ENCODE measurements around the gene FAM162A. TPM values are rescaled to one million over a fixed set of nuclear protein-coding genes. Genes with fewer than 3 reads are reported as not detected.

Gene FAM162A
- total RNA-seq, 2 experiments from 2014 or later = 32.8 to 34.6 TPM

DNA sequence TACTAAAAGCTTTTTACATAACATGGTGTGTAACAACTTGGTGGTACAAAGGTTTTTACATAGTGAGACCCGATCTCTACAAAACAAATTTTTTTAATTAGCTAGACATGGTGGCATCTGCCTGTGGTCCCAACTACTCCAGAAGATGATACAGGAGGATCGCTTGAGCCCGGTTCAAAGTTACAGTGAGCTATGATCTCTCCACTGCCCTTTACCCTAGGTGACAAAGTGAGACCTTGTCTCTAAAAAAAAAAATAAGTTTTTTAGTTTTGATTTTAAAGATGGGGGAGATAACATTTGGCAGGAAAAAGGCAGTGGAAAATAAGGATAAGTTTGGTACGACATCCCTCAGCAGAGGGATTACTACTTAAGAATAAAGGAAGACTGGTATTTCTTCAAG is 5.9 kb downstream of the FAM162A start:
- intact Hi-C loops (cut with DNase I, micrococcal nuclease) = loop anchor here (5.0 to 10.0 kb wide), 5 partner anchors 405 to 735 kb away; partner anchors contain the start of genes EAF2 (in 1 of the 2), GOLGB1 (in 1 of the 2), HSPBAP1 (in 1 of the 2) and IQCB1 (in 1 of the 2)
- H3K9me3 ChIP-seq (ENCODE audit: control insufficient read depth in 1 of 2, insufficient read depth in 1 of 2, low read length in 2 of 2) = no peaks in the 10 kb centered on the region
- CTCF ChIA-PET = no interaction called here
- DNase-seq = no peak
- ATAC-seq (ENCODE audit: poor library complexity) = no peak
- H3K9me3 Mint-ChIP-seq = no peaks in the 10 kb centered on the region
- H3K4me1 ChIP-seq (ENCODE audit: insufficient read depth, low read length) = no peaks in the 10 kb centered on the region
- H3K27me3 Mint-ChIP-seq = no peaks in the 10 kb centered on the region
- peaks cover 40% of the 10 kb centered on the region for H3K36me3 Mint-ChIP-seq (ENCODE audit: low read depth)
- POLR2A ChIA-PET = no interaction called here
- H3K4me1 Mint-ChIP-seq (ENCODE audit: low read depth) = peaks cover 37% of the 10 kb centered on the region
- TF ChIP-seq, protein P1, sequence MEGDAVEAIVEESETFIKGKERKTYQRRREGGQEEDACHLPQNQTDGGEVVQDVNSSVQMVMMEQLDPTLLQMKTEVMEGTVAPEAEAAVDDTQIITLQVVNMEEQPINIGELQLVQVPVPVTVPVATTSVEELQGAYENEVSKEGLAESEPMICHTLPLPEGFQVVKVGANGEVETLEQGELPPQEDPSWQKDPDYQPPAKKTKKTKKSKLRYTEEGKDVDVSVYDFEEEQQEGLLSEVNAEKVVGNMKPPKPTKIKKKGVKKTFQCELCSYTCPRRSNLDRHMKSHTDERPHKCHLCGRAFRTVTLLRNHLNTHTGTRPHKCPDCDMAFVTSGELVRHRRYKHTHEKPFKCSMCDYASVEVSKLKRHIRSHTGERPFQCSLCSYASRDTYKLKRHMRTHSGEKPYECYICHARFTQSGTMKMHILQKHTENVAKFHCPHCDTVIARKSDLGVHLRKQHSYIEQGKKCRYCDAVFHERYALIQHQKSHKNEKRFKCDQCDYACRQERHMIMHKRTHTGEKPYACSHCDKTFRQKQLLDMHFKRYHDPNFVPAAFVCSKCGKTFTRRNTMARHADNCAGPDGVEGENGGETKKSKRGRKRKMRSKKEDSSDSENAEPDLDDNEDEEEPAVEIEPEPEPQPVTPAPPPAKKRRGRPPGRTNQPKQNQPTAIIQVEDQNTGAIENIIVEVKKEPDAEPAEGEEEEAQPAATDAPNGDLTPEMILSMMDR (IDR thresholded peaks at IDR 0.05) = no peak
- H3K36me3 ChIP-seq (ENCODE audit: insufficient read depth, low read length) = peaks cover 9% of the 10 kb centered on the region
- no peak overlapping the region for H3K4me3 ChIP-seq (ENCODE audit: low read length)
- H3K27me3 ChIP-seq (ENCODE audit: control insufficient read depth in 1 of 2, insufficient read depth in 2 of 2, low read length in 2 of 2) = no peaks in the 10 kb centered on the region
- H3K27ac Mint-ChIP-seq = no peak overlapping the region
- H3K4me3 Mint-ChIP-seq = no peak overlapping the region
- H3K27ac ChIP-seq (ENCODE audit: low read depth in 1 of 2, low read length in 2 of 2) = no peak overlapping the region

DNA sequence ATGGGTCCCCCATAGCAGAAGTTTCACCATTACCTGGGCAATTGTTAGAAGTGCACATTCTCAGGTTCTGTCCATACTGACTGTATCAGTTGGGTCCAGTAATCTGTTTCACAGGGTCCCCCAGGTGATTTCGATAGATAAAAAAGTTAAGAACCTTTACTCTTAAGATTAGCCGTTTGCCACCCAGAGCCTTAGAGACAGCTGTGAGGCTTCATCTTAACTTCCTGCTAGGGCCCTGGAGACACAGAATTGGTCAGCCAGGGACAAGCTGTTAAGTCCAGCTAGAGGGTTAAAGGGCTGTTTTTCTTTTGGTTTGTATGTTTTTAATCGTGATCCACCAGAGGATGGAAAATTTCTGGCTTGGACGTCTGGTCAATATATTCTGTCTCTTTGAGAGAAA is 6.7 kb downstream of the FAM162A start:
- Histone ChIP-seq H3K9me3 (ENCODE audit: control insufficient read depth in 1 of 2, insufficient read depth in 1 of 2, low read length in 2 of 2) (no peaks in the 10 kb centered on the region), H3K4me1 (ENCODE audit: insufficient read depth, low read length) (no peaks in the 10 kb centered on the region), H3K36me3 (ENCODE audit: insufficient read depth, low read length) (peaks cover 9% of the 10 kb centered on the region), H3K27ac (ENCODE audit: low read depth in 1 of 2, low read length in 2 of 2) (no peak overlapping the region), H3K27me3 (ENCODE audit: control insufficient read depth in 1 of 2, insufficient read depth in 2 of 2, low read length in 2 of 2) (no peaks in the 10 kb centered on the region), H3K4me3 (ENCODE audit: low read length) (no peak overlapping the region)
- TF ChIP-seq, protein P1 (IDR thresholded peaks at IDR 0.05) = no peak
- POLR2A ChIA-PET = no interaction called here
- Mint-ChIP-seq H3K9me3 (no peaks in the 10 kb centered on the region), H3K36me3 (ENCODE audit: low read depth) (peaks cover 45% of the 10 kb centered on the region), H3K4me3 (no peak overlapping the region), H3K27me3 (no peaks in the 10 kb centered on the region), H3K4me1 (ENCODE audit: low read depth) (peaks cover 31% of the 10 kb centered on the region), H3K27ac (no peak overlapping the region)
- CTCF ChIA-PET = no interaction called here
- DNase-seq (no peak), ATAC-seq (ENCODE audit: poor library complexity) (no peak)
- intact Hi-C loops (cut with DNase I, micrococcal nuclease) = loop anchor here in 1 of 2 experiments (5.0 kb wide), 1 partner anchor 637 kb away; the partner anchor contains the start of gene SEMA5B

DNA sequence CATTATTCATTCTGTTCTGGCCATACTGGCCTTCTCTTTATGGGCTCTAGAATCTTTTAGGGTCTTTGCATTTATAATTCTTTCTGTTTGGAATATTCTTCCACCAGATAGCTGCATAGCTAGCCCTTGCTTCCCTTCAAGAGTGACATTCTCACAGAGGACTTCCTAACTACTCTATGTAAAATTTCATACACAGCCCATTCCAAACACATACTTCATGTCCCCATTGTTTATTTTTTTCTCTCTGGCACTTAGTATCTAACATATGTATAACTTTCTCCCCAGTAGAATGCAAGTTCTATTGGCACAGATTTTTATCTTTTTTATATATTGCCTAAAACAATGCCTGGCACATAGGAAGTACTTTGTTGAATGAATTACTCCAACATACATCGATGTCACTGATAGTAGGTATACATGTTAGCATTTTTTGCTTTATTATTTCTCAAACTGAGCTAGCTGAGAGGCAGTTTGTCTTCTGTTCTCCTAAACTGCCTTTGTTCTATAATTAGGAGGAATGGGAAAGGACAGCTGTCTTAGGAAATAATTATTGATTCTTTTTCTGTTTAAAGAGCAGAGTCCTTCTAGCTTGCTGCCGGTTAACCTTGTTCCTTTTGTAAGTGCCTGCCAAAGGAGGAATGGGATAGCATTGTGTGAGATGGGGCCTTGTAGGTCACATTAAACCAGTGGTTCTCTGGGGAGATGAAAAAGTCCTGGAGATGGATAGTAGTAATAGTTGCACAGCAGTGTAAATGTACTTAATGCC is 7.9 kb downstream of the FAM162A start:
- Mint-ChIP-seq H3K27me3 (no peaks in the 10 kb centered on the region), H3K27ac (no peak overlapping the region), H3K4me1 (ENCODE audit: low read depth) (peaks cover 22% of the 10 kb centered on the region), H3K4me3 (no peak overlapping the region), H3K9me3 (no peaks in the 10 kb centered on the region), H3K36me3 (ENCODE audit: low read depth) (peaks cover 45% of the 10 kb centered on the region)
- no peak overlapping the region for H3K27ac ChIP-seq (ENCODE audit: low read depth in 1 of 2, low read length in 2 of 2)
- POLR2A ChIA-PET = interaction anchor here (1.8 kb wide), 1 partner anchor 24 kb away, joined by 17 read pairs; the partner anchor contains the start of gene WDR5B
- CTCF ChIA-PET = interaction anchor here (1.0 to 2.8 kb wide), 5 partner anchors 8 to 288 kb away, joined by 3 to 21 read pairs (median 14); partner anchors contain the start of genes FAM162A, MIX23, PARP14 and WDR5B
- TF ChIP-seq, protein P1 (IDR thresholded peaks at IDR 0.05) = no peak
- H3K4me1 ChIP-seq (ENCODE audit: insufficient read depth, low read length) = no peaks in the 10 kb centered on the region
- H3K36me3 ChIP-seq (ENCODE audit: insufficient read depth, low read length) = peaks cover 6% of the 10 kb centered on the region
- no peaks in the 10 kb centered on the region for H3K27me3 ChIP-seq (ENCODE audit: control insufficient read depth in 1 of 2, insufficient read depth in 2 of 2, low read length in 2 of 2)
- intact Hi-C loops (cut with DNase I, micrococcal nuclease) = loop anchor here (2.0 to 5.0 kb wide), 3 partner anchors 287 to 637 kb away; partner anchors contain the start of gene SEMA5B (in 1 of the 2)
- no peaks in the 10 kb centered on the region for H3K9me3 ChIP-seq (ENCODE audit: control insufficient read depth in 1 of 2, insufficient read depth in 1 of 2, low read length in 2 of 2)
- ATAC-seq (ENCODE audit: poor library complexity) (no peak), DNase-seq (no peak)
- no peak overlapping the region for H3K4me3 ChIP-seq (ENCODE audit: low read length)
